K562 (cell line): Measurements from ENCODE around the gene MEAF6. TPM values are rescaled to one million over a fixed set of nuclear protein-coding genes. Genes with fewer than 3 reads are reported as not detected.

Source experiments
- CCAR2 ChIP-seq: fragments of 200-400 bp; formaldehyde crosslinking; IDR thresholded peaks from 2 replicates; pipeline ENCODE4 v1.6.1; 2017; ENCODE audit warnings: mild to moderate bottlenecking, low read depth, low read length
- CSDE1 ChIP-seq, 2 experiments: fragments of 450-650 bp; IDR thresholded peaks; 2 replicates each; pipeline ENCODE4 v1.6.1; 2016; ENCODE audit warnings: mild to moderate bottlenecking in 1 of 2
- ELF1 ChIP-seq: fragments of 200-800 bp; sonication (Bioruptor generic); IDR thresholded peaks from 2 replicates; pipeline ENCODE4 v1.6.1; 2016; ENCODE audit warnings: missing genetic modification characterization, missing compliant biosample characterization
- ETV1 ChIP-seq: fragments of 450-650 bp; conservative IDR thresholded peaks from 2 replicates; pipeline ENCODE4 v1.6.1; 2016; ENCODE audit warnings: missing genetic modification characterization, control low read depth, low read depth, missing compliant biosample characterization
- HBP1 ChIP-seq: fragments of 450-650 bp; formaldehyde crosslinking; IDR thresholded peaks from 2 replicates; pipeline ENCODE4 v1.4.0; 2022; ENCODE audit warnings: missing genetic modification characterization
- KDM1A ChIP-seq, 2 experiments: fragments of 450-650 bp; IDR thresholded peaks; 2 replicates each; pipeline ENCODE4 v1.6.1; 2016; ENCODE audit warnings: mild to moderate bottlenecking in 2 of 2
- KDM4B ChIP-seq, 2 experiments: fragments of 450-650 bp in 1 of 2; sonication (generic) in 1 of 2; IDR thresholded peaks; 2 replicates each; pipeline ENCODE4 v1.6.1; 2016 to 2017; ENCODE audit warnings: borderline replicate concordance in 2 of 2, antibody characterized with exemption in 1 of 2, low read depth in 1 of 2, mild to moderate bottlenecking in 1 of 2
- KHSRP ChIP-seq: fragments of 450-650 bp; IDR thresholded peaks from 2 replicates; pipeline ENCODE4 v1.6.1; 2017
- NFIC ChIP-seq: fragments of 450-650 bp; IDR thresholded peaks from 2 replicates; pipeline ENCODE4 v1.6.1; 2017; ENCODE audit warnings: mild to moderate bottlenecking, inconsistent platforms
- PHF21A ChIP-seq: fragments of 450-650 bp; IDR thresholded peaks from 2 replicates; pipeline ENCODE4 v1.6.1; 2017; ENCODE audit warnings: low read depth, borderline replicate concordance
- PRPF4 ChIP-seq: fragments of 200-400 bp; formaldehyde crosslinking; IDR thresholded peaks from one replicate; pipeline ENCODE4 v1.6.1; 2017; ENCODE audit warnings: low read length, low read depth, mild to moderate bottlenecking; ENCODE audit not compliant: insufficient read depth, poor library complexity, severe bottlenecking
- RBM25 ChIP-seq: fragments of 200-400 bp; formaldehyde crosslinking; IDR thresholded peaks from 2 replicates; pipeline ENCODE4 v1.6.1; 2018; ENCODE audit warnings: low read length, low read depth, moderate library complexity; ENCODE audit not compliant: severe bottlenecking
- RBM39 ChIP-seq: fragments of 200-400 bp; formaldehyde crosslinking; optimal IDR thresholded peaks from 2 replicates; pipeline ENCODE3; 2018; ENCODE audit warnings: low read depth, low read length
- ZBTB2 ChIP-seq: fragments of 450-650 bp; IDR thresholded peaks from 2 replicates; pipeline ENCODE4 v1.6.1; 2016; ENCODE audit warnings: antibody characterized with exemption
- ZBTB33 ChIP-seq: sonication (generic); formaldehyde crosslinking; IDR thresholded peaks from 2 replicates; pipeline ENCODE4 v1.8.1; 2023; ENCODE audit warnings: mild to moderate bottlenecking, missing genetic modification reagents
- ZFPM2 ChIP-seq: fragments of 250-450 bp; sonication (Bioruptor Pico); IDR thresholded peaks from 2 replicates; pipeline ENCODE4 v1.5.1; 2022; ENCODE audit warnings: mild to moderate bottlenecking
- ZNF239 ChIP-seq: fragments of 250-450 bp; sonication (Bioruptor Pico); IDR thresholded peaks from 2 replicates; pipeline ENCODE4 v1.4.0; 2020; ENCODE audit warnings: mild to moderate bottlenecking
- ZNF518B ChIP-seq: fragments of 250-450 bp; sonication (Bioruptor Pico); IDR thresholded peaks from 2 replicates; pipeline ENCODE4 v1.5.0; 2021; ENCODE audit warnings: mild to moderate bottlenecking, moderate library complexity
- ZNF76 ChIP-seq: fragments of 250-450 bp; sonication (Bioruptor Pico); IDR thresholded peaks from 2 replicates; pipeline ENCODE4 v1.4.0; 2020; ENCODE audit warnings: mild to moderate bottlenecking, moderate library complexity, borderline replicate concordance
- ZNF766 ChIP-seq: fragments of 200-800 bp; sonication (Bioruptor generic); conservative IDR thresholded peaks from 2 replicates; pipeline ENCODE4 v1.6.1; 2016; ENCODE audit warnings: missing genetic modification characterization, missing compliant biosample characterization
- polyA plus RNA-seq, 8 experiments: library from polyadenylated mRNA; depleted of rRNA in 4 of 8; stranded (reverse) in 5 of 8; unstranded in 3 of 8; fragments of >200 nt; fragmentation: Nextera tagmentation in 2 of 8; fragmentation: Illumina TruSeq in 1 of 8; extraction: Ambion mirVana in 2 of 8; extraction: Trizol in 1 of 8; gene quantifications; 2 replicates each; pipeline versions ENCODE4 v1.2.1 to v1.2.3, GENCODE V29; 2011 to 2014; ENCODE audit warnings: inconsistent platforms in 1 of 8, missing spikeins in 1 of 8
- total RNA-seq, 7 experiments: library from RNA; depleted of rRNA in 6 of 7; stranded (reverse); fragments of >200 nt in 6 of 7; fragmentation: Illumina TruSeq in 2 of 7; extraction: Trizol in 2 of 7; gene quantifications; 2 replicates each; pipeline versions ENCODE4 v1.2.1 to v1.2.3, GENCODE V29; 2011 to 2021; ENCODE audit warnings: low replicate concordance in 1 of 7

Gene MEAF6
- total and polyA plus RNA-seq, 9 of the 15 experiments (the other 6 are each of a cell fraction or from before 2014, with no cell fraction given) = 55.0 to 151 (median 92.3) TPM

GRCh38 chr1:37474046-37474696, 40.4 kb downstream of the MEAF6 start, which contains the start of gene ZC3H12A (continued):
- TF ChIP-seq ZNF239 (CRISPR knock-in tag) (0 out of 2 replicates have a peak, but pooled peaks have one; percentile 34), CSDE1 (IDR thresholded peaks at IDR 0.05) (no peak), PRPF4 (peak; percentile 48), ZFPM2 (CRISPR knock-in tag) (no peak), ZNF518B (CRISPR knock-in tag) (no peak), ZBTB33 (no peak), HBP1 (CRISPR knock-in tag) (no peak), RBM39 (no peak), ETV1 (tag) (no peak), ZNF76 (CRISPR knock-in tag) (no peak), KDM1A (IDR thresholded peaks at IDR 0.05) (no peak), KDM4B (IDR thresholded peaks at IDR 0.05; ENCODE audit: borderline replicate concordance in 2 of 2, low read depth in 1 of 2) (no peak), KHSRP (no peak), NFIC (peak; percentile 33; the same call in 1 of the 2 replicates), ZBTB2 (peak; percentile 21; the same call in 1 of the 2 replicates), CCAR2 (no peak), PHF21A (no peak), RBM25 (peak; percentile 53), ELF1 (tag) (peak; percentile 96), ZNF766 (0 out of 2 replicates have a peak, but pooled peaks have one; percentile 22)
